Fibroblast of villous mesenchyme (primary cell): ENCODE measurements around the gene RHBDD2. TPM values are rescaled to one million over a fixed set of nuclear protein-coding genes. Genes with fewer than 3 reads are reported as not detected.
"Not testable (repeated sequence)": the region's sequence is repeated elsewhere in the genome, so short reads cannot be mapped to it uniquely, and the experiment has no call there.

Experiments used
- DNase-seq: peaks from one replicate; pipeline ENCODE4 v3.0.0-alpha.2; 2010; ENCODE audit warnings: low read depth
- H3K4me3 ChIP-seq: 2 replicates; pipeline ENCODE4 v1.5.1; 2011; ENCODE audit warnings: low read depth, mild to moderate bottlenecking, low read length
- CTCF ChIP-seq: IDR thresholded peaks from 2 replicates; pipeline ENCODE4 v1.5.1; 2012; ENCODE audit warnings: low read depth, mild to moderate bottlenecking, low read length; ENCODE audit not compliant: insufficient read depth
- total RNA-seq: library from RNA; depleted of rRNA; stranded (reverse); fragments of >200 nt; gene quantifications from 2 replicates; pipeline ENCODE4 v1.2.3, GENCODE V29; 2012

The RHBDD2 gene
- total RNA-seq, 1 donor = 20.7 TPM

- no peak for TF ChIP-seq CTCF
- no peak for DNase-seq
- no peak overlapping the region for H3K4me3 ChIP-seq
Observed at GRCh38 chr7:75884476-75884875, 5.6 kb downstream of the RHBDD2 start.

- DNase-seq = no peak
- TF ChIP-seq CTCF = no peak
- no peak overlapping the region for H3K4me3 ChIP-seq
Observed at GRCh38 chr7:75885036-75885435, 6.2 kb downstream of the RHBDD2 start.

- DNase-seq = no peak
- no peak overlapping the region for H3K4me3 ChIP-seq
- TF ChIP-seq CTCF = no peak
Observed at GRCh38 chr7:75887669-75888369, 9.0 kb downstream of the RHBDD2 start.

- no peak for DNase-seq
- no peak for TF ChIP-seq CTCF
- no peak overlapping the region for H3K4me3 ChIP-seq
Observed at GRCh38 chr7:75888464-75889222, 9.8 kb downstream of the RHBDD2 start.

GRCh38 chr7:75889223-75889825 is 10.5 kb downstream of the RHBDD2 start:
- no peak for TF ChIP-seq CTCF
- no peak overlapping the region for H3K4me3 ChIP-seq
- DNase-seq = no peak

- DNase-seq = peak; percentile 30
- no peak for TF ChIP-seq CTCF
- H3K4me3 ChIP-seq = no peak overlapping the region
Observed at GRCh38 chr7:75889826-75890225, 11.0 kb downstream of the RHBDD2 start.

GRCh38 chr7:75891237-75891636 is 12.4 kb downstream of the RHBDD2 start:
- not testable (repeated sequence) for DNase-seq, H3K4me3 ChIP-seq
